GM15510 (cell line): Measurements from ENCODE around the gene TTC21A.

Experiments
- POLR2A ChIP-seq: IDR thresholded peaks from 3 replicates; pipeline ENCODE4 v1.6.1; 2011; ENCODE audit warnings: borderline replicate concordance; ENCODE audit not compliant: insufficient read length; ENCODE audit errors: extremely low read depth

The TTC21A gene

DNA sequence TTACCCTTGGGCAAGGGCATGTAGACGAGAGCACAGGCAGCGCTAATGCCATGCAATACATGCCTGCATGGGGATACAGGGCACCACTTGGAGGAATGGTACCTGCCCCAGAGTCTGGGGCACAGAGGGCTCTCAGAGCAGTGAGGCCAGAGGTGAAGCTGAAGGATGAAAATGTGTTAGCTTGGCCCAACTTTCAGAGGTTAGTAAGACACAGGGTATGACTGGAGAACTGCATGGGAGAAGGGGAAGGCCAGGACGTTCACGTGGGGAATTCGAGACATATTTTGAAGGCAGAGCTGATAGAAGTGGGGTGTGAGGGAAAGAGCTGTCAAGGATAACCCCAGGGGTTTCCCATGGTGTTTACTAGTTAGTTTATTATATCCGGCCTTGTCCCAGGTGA is 26.3 kb downstream of the TTC21A start:
- TF ChIP-seq POLR2A = no peak

DNA sequence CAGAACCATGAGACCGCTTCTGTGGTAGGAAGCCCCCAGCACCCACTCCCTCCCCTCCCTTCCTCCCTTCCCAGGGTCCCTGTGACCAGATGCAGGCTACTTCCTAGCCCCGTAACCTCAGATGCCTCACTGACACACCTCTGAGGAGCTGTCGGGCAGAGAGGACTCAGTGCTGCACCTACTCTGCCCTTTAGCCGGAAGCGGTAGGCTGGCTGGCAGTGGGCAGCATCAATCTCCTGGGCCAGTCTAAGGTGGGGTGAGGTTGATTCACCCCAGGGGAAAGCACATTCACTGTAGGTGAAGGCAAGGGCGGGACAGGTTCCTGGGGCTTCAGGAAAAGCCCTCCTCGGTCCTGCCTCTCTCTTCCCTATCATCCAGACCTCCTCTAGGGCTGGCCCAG is 26.8 kb downstream of the TTC21A start:
- TF ChIP-seq POLR2A = no peak

DNA sequence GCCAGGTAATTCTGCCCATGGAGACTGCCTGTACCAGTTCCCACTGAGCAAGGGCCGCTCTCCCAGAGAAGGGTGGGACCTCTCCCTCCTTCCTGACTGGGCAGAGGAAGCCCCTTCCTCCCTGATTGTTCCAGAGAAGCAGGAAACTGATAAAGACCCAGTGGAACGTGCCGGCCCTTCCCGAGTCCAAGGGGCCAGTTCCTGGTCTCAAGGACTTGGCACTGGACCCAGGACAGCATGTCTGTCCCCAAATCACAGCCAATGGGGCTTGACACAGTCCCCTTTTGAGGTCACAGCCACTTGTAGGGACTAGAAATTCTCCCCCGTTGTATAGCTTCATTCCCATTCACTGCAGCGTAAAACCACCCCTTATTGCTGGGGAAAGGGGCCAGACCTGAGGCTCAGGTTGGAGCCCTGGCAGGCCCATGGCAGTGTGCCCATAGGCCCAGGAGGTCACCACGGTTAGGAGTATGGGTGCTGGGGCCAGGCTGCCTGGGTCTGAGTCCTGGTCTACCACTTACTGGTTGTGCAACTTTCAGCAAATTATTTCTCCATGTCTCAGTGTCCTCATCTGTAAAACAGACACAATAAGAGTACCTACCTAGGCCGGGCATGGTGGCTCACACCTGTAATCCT is 27.8 kb downstream of the TTC21A start:
- no peak for TF ChIP-seq POLR2A

DNA sequence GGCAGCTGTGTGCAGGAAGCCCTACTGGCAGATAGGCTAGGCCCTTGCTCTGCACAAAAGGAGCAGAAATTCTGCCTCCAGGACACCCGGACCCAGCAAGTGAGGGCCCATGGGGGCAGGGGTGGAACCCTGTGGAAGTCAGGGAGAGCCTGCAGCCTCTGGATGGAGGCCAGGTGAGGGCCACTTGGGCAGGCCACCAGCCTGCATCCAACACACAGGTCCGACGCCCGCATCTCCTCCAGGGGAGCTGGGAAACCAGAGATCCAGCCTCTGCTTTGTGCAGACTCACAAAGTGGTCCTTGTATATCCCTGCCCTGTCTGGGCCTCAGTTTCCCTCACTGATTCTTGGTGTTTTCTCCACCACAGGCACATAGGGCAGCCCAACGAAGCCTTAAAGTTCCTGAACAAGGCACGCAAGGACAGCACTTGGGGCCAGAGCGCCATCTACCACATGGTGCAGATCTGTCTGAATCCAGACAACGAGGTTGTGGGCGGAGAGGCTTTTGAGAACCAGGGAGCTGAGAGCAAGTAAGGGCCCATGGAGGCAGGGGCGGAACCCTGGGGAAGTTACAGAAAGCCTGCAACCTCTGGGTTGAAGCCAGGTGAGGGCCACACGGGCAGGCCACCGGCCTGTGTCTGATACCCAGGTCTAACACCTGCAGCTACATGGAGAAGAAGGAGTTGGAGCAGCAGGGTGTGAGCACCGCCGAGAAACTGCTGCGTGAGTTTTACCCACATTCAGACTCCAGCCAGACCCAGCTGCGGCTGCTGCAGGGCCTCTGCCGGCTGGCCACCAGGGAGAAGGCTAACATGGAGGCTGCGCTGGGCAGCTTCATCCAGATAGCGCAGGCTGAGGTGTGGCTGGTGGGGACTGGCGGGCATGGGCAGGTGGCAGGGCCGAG is 29.3 kb downstream of the TTC21A start:
- TF ChIP-seq POLR2A = no peak

DNA sequence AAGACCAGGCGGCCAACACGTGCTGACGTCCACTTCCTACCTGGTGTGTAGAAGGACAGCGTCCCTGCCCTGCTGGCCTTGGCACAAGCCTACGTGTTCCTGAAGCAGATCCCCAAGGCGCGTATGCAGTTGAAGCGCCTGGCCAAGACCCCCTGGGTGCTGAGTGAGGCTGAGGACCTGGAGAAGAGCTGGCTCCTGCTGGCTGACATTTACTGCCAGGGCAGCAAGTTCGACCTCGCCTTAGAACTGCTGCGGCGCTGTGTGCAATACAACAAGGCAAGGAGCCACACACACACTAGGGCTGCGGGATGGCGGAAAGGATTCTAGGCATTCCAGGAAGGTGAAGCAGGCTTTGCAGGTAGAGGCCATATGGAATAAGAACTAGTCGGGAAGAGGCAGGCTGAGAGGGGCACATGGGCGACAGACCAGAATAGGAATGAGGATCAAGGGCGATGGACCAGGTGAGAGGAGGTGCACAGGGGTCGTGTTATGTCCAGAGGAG is 30.0 kb downstream of the TTC21A start:
- TF ChIP-seq POLR2A = no peak

DNA sequence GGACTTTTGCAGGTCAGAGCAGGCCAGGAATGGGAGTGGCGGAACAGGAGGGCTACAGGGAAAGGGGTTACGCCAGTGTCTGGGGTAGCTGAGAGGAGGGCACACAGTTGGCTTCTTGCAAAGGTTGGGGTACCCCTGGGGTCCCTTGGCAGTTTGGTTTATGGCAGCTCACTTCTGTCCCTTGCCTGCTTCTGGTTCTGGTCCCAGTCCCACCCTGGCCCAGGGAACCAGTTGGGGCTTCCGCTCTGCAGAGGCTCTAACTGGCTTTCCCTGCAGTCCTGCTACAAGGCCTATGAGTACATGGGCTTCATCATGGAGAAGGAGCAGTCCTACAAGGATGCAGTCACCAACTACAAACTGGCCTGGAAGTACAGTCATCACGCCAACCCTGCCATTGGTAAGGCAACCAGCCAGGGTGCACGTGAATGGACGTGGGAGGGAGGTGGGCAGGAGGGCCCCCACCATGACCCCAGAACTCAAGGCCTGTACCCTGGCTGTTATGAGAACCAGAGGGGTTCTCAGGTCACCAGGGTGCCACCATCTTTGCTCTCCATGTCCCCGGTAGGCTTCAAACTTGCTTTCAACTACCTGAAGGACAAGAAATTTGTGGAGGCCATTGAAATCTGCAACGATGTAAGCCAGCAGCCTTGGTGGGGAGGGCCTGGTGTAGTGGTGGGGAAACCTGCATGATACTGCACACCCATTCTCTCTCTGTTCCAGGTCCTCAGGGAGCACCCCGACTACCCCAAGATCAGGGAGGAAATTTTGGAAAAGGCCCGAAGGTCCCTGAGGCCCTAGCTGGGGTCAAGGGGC is 30.7 kb downstream of the TTC21A start:
- TF ChIP-seq POLR2A = no peak

DNA sequence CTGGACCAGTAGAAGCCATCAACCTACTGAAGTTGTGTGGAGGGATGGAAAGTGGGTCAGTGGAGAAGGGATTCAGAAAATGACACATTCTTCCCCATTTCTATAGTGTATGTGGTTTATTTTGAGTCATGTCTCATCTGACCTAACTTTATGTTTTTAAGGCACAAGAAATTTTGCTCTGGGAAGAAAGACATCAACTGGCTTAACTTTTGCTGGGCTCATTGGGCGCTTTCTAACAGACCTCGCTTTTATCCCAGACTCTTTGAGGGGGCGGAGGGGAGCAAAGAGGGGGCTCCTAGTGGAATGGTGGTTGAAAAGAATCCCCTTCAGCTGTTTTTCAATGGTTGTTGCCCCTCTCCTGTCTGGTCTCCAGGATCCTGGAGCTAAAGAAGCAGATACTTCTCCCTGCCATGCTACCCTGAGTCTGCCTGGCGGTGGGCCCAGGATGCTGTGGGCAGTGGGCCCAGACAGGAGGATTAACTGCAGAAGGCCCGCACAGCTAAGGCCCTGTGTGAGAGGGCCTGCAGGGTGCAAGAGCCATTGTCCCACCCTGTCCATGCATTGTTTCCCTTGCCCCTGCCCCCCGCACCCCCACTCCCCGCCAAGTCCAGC is 31.4 kb downstream of the TTC21A start:
- TF ChIP-seq POLR2A = no peak

DNA sequence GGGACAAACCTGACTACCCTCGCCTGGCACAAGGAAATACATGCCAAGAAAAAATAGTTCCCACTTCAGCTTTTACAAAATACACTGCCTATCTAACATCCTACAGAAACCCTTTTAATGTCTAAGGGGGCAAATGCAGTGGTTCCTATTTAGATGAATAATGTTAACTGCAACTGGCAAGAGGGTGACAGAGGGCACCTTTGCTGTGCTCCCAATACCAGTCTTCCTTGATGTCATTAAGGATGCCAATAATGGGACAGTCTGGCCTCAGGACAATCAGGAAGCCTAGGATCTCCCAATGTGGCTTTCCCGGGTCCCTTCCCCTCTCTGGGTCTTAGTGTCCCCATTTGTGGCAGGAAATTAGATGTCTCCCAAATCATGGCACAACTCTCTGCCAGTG is 32.0 kb downstream of the TTC21A start:
- TF ChIP-seq POLR2A = no peak

DNA sequence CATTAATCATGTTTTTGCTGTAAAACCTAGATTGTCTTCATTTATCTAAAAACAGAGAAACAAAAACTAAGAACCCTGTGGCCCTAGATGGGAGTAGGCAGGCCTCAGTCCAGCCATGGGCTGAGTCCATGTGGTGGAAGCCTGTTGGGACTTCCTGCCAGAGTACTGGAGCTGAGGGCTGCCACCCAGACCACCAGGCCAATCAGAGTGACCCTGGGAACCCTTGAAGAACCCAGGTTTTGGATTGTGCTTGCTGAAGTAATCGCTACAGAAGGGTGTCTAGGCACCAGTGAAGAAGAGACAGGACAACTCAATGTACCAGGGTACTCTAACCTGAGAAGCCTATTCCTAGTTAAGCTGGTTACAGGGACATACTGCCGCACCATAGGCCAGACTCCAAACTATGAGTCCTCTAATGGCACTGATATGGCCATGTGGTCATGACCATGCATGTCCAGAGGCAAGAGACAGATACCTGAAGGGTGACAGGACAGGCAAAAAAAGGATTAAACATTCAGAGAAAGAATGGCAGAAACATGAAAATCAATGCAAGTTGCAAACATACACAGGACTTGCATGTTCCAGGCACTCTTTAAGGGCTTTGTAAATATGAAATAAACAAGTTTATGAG is 33.0 kb downstream of the TTC21A start:
- no peak for TF ChIP-seq POLR2A

DNA sequence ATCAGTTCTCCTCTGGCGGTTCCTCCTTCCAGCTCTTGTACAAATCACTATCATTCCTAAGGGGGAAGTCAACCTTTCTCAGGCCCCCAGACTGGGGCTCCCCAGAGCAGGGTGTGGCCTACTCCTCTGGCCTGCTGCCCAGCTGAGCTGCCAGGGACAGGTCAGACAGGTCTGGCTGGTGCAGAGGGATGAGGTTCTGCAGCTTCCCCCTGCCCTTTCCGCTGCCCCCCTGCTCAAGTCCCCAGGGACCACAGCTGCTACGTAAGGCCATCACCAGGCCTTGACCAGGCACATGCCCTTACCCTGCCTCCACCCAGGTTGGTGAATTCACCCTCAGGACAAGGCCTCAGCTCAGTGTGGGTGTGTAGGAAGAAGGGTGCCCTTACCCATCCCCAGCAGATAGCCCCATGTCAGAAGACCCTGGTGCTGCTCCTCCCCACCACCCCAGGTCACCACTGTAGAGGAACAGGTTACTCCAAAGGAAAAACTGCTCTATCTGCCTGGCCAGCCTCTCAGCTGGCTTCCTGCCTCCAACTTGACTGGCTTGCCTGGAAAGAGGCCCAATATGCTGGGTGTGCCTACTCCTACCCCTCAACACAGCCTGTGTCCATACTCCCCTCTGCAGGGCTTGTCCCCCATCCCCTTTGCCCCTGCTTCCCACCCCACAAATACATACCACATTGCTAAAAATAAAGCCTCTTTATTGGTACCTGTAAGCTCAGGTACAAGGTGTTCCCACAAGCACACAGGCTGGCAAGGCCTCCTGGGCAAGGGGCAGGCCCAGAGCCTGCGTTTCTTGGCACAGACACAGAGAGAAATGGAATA is 33.9 kb downstream of the TTC21A start:
- TF ChIP-seq POLR2A = no peak

DNA sequence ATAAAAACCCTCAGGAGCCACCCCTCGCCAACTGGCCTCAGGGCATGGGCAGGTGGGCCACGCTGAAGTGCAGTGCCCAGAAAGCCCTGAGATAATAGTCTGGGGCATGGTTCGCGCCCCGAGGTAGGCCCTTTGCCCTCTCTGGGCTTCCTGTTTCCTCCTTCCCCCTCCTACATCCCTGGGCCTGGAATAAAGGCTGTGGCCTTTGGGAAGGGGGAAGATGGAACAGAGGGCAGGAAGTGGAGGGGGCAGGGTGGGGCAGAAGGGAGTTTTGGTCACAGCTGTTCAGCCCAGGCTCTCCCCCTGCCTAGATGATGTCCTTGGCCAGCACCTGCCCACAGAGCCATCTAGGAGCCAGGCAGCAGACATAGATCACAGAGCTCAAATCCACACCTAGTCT is 34.6 kb downstream of the TTC21A start:
- TF ChIP-seq POLR2A = no peak

DNA sequence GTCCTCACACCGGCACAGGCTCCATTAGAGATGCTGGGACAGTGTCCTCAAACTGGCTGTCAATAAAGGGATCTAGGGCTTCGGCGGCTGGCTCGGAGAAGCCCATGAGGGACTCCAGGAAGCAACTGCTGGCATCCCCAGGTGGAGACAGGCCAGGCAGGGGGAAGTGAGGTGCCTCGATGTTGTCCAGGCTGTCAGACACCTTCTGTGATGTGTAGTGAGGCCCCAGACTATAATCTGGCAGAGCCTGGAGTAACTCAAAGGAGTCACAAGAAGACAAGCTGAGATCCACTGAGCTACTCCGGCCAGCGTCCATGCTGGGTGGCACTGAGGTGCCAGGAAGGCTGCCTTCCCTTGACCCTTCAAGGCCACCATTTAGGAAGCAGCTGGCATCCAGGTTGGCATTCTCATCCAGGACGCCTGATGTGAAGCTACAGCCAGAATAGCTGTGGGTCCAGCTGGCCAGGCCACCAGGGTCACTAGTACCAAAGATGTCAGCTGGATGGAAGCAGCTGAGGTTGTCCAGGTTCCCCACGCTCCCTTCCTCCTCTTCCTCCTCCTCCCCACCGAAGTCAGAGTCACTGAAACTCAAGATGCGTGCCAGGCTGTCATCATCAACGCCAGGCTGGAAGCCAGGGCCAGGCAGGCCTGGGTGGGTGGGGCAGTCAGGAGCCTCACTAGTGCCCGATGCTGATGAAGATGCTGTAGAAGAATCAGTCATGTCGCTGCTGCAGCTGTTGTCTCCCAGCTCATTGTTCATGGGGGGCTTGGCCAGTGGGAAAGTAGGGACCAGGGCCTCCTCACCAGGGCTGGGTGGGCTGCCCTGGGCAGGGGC is 35.8 kb downstream of the TTC21A start:
- no peak for TF ChIP-seq POLR2A

DNA sequence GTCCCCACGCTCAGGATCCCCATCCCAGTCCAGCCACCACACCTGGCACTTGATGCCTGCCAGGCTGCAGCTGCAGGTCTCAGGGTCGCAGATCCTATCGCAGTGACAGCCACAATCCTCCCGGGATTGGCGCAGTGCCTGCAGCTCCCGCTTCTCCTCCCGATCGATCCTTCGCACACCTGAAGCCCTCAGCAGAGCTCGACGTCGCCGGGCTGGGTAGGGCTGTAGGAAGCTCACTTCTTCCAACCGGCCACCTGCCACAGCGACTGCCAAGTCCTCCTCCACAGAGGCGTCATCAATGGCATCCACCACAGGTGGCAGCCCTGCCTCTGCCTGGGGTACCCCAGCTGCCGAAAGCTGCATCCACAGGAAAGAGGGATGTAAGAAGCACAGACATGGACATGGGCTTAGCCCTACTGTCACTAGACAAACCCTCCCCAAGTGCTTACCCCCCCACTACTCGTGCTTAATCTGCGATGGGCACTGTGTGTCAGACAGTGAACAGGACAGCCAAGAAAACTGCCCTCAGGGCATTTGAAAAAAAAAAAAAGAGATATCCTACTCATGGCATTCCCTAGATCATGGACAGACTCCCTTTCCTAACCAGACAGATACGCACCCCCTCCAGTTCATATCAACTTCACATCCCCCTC is 36.7 kb downstream of the TTC21A start:
- TF ChIP-seq POLR2A = no peak
